Tibial nerve (tissue), 4 donors: ENCODE results near the gene SFI1. TPM values are rescaled to one million over a fixed set of nuclear protein-coding genes. Genes with fewer than 3 reads are reported as not detected.

Experiments used
- DNase-seq, 2 donors: peaks; one replicate each; pipeline ENCODE4 v3.0.0-alpha.2; 2019; ENCODE audit warnings: low spot score in 2 of 2
- H3K27ac ChIP-seq, 4 donors: fragments of 200-600 bp; sonication (generic) in 3 of 4; one replicate each; pipeline ENCODE4 v1.5.1; 2017 to 2019; ENCODE audit warnings: mild to moderate bottlenecking in 1 of 4
- H3K27me3 ChIP-seq, 2 donors: fragments of 200-600 bp; sonication (generic) in 1 of 2; one replicate each; pipeline versions ENCODE4 v1.5.1 to v1.6.0; 2017 to 2019
- H3K36me3 ChIP-seq, 3 donors: fragments of 200-600 bp; sonication (generic); one replicate each; pipeline ENCODE4 v1.5.1; 2018 to 2019
- H3K4me1 ChIP-seq, 4 donors: fragments of 200-600 bp; sonication (generic) in 3 of 4; one replicate each; pipeline ENCODE4 v1.5.1; 2017 to 2019
- H3K4me3 ChIP-seq, 4 donors: fragments of 200-600 bp; sonication (generic) in 3 of 4; one replicate each; pipeline ENCODE4 v1.5.1; 2017 to 2019; ENCODE audit warnings: mild to moderate bottlenecking in 1 of 4, moderate library complexity in 1 of 4
- H3K9me3 ChIP-seq, 4 donors: fragments of 200-600 bp; sonication (generic) in 3 of 4; one replicate each; pipeline ENCODE4 v1.5.1; 2017 to 2019
- EP300 ChIP-seq, 2 donors: sonication (generic); formaldehyde crosslinking; IDR thresholded peaks; one replicate each; pipeline ENCODE4 v1.6.1; 2017; ENCODE audit warnings: antibody characterized with exemption in 2 of 2, mild to moderate bottlenecking in 1 of 2
- POLR2A ChIP-seq, 2 donors: fragments of 450-650 bp; IDR thresholded peaks; one replicate each; pipeline ENCODE4 v1.6.1; 2017; ENCODE audit warnings: antibody characterized with exemption in 2 of 2, mild to moderate bottlenecking in 2 of 2, moderate library complexity in 2 of 2
- WGBS, 2 donors: methylation state at CpG; one replicate each; pipeline ENCODE4 v1.1.5; 2018; 5-methylcytosine and 5-hydroxymethylcytosine counted together
- total RNA-seq, 4 donors: library from RNA; depleted of rRNA; stranded (reverse); fragments of >200 nt; gene quantifications; one replicate each; pipeline ENCODE4 v1.1.0, GENCODE V29; 2016
- TF ChIP-seq, protein P1 (sequence below), 5 experiments: fragments of 200-600 bp in 3 of 5; fragments of 450-650 bp in 2 of 5; sonication (generic) in 3 of 5; IDR thresholded peaks; one replicate each; pipeline ENCODE4 v1.5.1; 2016 to 2019; ENCODE audit warnings: antibody characterized with exemption in 5 of 5, mild to moderate bottlenecking in 3 of 5, moderate library complexity in 2 of 5

Gene SFI1
- total RNA-seq, 4 donors from 2014 or later, result 30.4 to 66.9 (median 49.5) TPM

DNA sequence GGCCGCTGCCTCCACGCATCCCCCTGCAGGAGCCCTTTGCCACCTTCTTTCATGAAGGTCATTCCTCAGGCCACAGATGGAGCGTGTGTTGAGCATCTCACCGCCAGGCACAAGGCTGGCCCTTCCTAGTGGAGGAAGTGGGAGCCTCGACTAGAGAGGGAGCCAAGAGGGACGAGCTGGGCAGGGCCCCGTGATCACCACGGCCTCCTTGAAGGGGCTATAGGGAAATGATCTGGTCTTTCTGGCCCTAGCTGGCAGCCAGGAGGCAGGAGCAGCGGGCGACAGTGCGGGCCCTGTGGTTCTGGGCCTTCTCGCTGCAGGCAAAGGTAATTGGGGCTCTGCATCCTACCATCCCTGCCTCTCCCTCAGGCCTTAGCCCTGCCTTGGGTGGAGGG is 116.6 kb downstream of the SFI1 start:
- DNase-seq, result no peak
- WGBS, 2 donors, result 77 to 78% methylated on average over 12 of the region's 12 CpGs

DNA sequence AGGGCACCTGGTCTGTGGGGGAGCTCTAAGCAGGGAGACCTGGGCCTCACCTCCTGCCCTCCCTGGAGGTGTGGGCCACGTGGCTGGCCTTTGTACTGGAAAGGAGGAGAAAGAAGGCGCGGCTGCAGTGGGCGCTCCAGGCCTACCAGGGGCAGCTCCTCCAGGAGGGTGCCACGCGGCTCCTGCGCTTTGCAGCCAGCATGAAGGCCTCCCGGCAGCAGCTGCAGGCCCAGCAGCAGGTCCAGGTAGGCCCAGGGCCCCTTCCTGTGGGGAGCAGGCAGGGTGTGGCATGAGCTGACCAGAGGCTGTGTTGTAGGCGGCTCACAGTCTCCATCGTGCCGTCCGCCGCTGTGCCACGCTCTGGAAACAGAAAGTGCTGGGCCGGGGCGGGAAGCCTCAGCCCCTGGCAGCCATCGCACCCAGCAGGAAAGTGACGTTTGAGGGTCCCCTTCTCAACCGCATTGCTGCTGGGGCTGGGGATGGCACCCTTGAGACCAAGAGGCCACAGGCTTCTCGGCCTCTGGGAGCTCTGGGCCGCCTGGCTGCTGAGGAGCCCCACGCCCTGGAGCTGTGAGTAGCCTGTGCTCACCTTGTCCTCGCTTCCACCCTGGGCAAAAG is 117.1 kb downstream of the SFI1 start:
- Histone ChIP-seq H3K27me3 (no peaks in the 10 kb centered on the region), H3K9me3 (no peaks in the 10 kb centered on the region), H3K36me3 (peaks cover 0 to 70% (median 0%) of the 10 kb centered on the region in 3 donors), H3K27ac (no peak overlapping the region), H3K4me1 (peaks cover 0 to 26% (median 8%) of the 10 kb centered on the region in 4 donors), H3K4me3 (no peak overlapping the region)
- TF ChIP-seq, protein P1, sequence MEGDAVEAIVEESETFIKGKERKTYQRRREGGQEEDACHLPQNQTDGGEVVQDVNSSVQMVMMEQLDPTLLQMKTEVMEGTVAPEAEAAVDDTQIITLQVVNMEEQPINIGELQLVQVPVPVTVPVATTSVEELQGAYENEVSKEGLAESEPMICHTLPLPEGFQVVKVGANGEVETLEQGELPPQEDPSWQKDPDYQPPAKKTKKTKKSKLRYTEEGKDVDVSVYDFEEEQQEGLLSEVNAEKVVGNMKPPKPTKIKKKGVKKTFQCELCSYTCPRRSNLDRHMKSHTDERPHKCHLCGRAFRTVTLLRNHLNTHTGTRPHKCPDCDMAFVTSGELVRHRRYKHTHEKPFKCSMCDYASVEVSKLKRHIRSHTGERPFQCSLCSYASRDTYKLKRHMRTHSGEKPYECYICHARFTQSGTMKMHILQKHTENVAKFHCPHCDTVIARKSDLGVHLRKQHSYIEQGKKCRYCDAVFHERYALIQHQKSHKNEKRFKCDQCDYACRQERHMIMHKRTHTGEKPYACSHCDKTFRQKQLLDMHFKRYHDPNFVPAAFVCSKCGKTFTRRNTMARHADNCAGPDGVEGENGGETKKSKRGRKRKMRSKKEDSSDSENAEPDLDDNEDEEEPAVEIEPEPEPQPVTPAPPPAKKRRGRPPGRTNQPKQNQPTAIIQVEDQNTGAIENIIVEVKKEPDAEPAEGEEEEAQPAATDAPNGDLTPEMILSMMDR (IDR thresholded peaks at IDR 0.05), result no peak
- TF ChIP-seq EP300 (IDR thresholded peaks at IDR 0.05) (no peak), POLR2A (IDR thresholded peaks at IDR 0.05) (no peak)
- no peak for DNase-seq
- 85 to 94% methylated on average over 4 to 15 of the region's 23 CpGs for WGBS, 2 donors

More for the DNA sequence above, 116.6 kb downstream of the SFI1 start:
- H3K27me3 ChIP-seq, result no peaks in the 10 kb centered on the region
- no peaks in the 10 kb centered on the region for H3K9me3 ChIP-seq
- H3K36me3 ChIP-seq, result peaks cover 0 to 70% (median 0%) of the 10 kb centered on the region in 3 donors
- TF ChIP-seq, protein P1 (IDR thresholded peaks at IDR 0.05), result no peak
- TF ChIP-seq EP300 (IDR thresholded peaks at IDR 0.05), result no peak
- no peak for TF ChIP-seq POLR2A (IDR thresholded peaks at IDR 0.05)
- no peak overlapping the region for H3K27ac ChIP-seq
- no peak overlapping the region for H3K4me3 ChIP-seq
- peaks cover 0 to 26% (median 8%) of the 10 kb centered on the region in 4 donors for H3K4me1 ChIP-seq

DNA sequence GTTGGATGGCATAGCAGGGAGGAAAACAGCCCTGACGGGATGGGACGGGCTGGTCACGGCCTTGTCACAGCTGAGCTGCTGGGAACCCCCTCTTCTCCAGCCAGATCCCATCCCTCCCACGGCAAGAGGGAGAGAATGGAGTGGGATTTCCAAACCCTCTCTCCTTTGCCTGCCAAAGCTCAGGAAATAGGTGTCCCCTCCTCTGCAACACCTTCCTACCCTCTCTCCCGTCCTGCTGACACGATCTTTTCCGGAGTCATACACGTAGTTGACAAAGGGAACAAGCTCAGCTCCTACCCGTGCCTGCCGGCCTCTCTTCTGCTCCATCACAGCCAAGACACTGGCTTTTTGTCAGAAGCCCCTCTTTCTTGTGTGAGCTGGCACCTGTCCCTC is 117.6 kb downstream of the SFI1 start:
- Histone ChIP-seq H3K27ac (peak overlapping the region in 1 of 4 donors; percentile 52), H3K9me3 (no peaks in the 10 kb centered on the region), H3K4me1 (peaks cover 0 to 26% (median 8%) of the 10 kb centered on the region in 4 donors), H3K36me3 (peaks cover 0 to 70% (median 0%) of the 10 kb centered on the region in 3 donors), H3K4me3 (no peak overlapping the region), H3K27me3 (no peaks in the 10 kb centered on the region)
- TF ChIP-seq EP300 (IDR thresholded peaks at IDR 0.05) (no peak), POLR2A (IDR thresholded peaks at IDR 0.05) (no peak)
- TF ChIP-seq, protein P1 (IDR thresholded peaks at IDR 0.05), result no peak
- WGBS, 2 donors, result 73 to 77% methylated on average over 10 of the region's 10 CpGs
- no peak for DNase-seq

DNA sequence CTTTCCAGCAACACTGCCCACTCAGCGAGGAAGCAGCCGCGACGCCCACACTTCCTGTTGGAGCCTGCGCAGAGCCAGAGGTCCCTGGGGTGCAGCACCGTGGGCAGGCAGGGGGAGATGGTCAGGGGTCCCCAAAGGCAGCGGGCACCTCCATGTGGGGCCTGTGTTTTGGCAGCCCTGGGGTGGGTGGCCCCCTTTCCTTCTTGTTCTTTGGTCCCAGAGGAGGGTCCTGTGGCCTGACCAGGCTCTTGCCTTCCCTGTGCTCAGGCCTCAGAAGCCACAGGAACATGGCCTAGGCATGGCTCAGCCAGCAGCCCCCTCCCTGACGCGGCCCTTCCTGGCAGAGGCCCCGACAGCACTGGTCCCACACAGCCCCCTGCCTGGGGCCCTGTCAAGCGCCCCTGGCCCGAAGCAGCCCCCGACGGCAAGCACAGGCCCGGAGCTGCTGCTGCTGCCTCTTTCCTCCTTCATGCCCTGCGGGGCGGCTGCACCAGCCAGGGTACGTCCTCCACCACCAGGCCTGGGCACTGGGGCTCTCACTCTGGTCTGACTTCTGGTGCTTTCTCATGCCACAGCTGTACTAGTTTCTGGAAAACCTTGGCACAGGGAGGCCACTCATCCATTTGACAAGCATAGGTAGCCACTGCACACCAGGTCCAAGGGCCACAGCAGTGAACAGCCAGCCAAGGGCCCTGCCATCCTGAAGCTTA is 118.6 kb downstream of the SFI1 start:
- Histone ChIP-seq H3K4me1 (peaks cover 0 to 26% (median 8%) of the 10 kb centered on the region in 4 donors), H3K27ac (peak overlapping the region in 3 of 4 donors; percentile 40 to 52 (median 50)), H3K9me3 (no peaks in the 10 kb centered on the region), H3K27me3 (no peaks in the 10 kb centered on the region), H3K4me3 (no peak overlapping the region), H3K36me3 (peaks cover 0 to 70% (median 0%) of the 10 kb centered on the region in 3 donors)
- TF ChIP-seq POLR2A (IDR thresholded peaks at IDR 0.05) (no peak), EP300 (IDR thresholded peaks at IDR 0.05) (no peak)
- TF ChIP-seq, protein P1 (IDR thresholded peaks at IDR 0.05), result no peak
- 38 to 50% methylated on average over 10 to 15 of the region's 18 CpGs for WGBS, 2 donors
- DNase-seq, result no peak

DNA sequence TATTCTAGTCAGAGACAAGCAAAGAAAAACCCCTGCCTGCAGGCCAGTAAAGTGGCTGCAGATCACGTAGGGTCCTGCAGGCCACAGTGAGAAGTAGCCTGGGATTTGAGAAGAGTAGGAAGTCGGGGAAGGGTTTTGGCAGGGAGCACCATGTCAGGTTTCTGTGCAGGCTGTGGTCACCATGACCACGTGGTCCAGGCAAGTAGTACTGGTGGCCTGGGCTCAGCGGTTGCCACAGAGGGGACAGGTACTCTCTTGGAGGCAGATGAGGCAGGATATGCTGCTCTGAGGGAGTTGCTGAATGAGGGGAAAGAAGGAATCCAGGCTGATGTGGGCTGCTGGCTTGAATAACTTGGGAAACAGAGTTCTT is 119.1 kb downstream of the SFI1 start:
- H3K4me1 ChIP-seq, result peaks cover 0 to 26% (median 8%) of the 10 kb centered on the region in 4 donors
- H3K36me3 ChIP-seq, result peaks cover 0 to 70% (median 0%) of the 10 kb centered on the region in 3 donors
- no peak for DNase-seq
- no peak for TF ChIP-seq EP300 (IDR thresholded peaks at IDR 0.05)
- no peak for TF ChIP-seq POLR2A (IDR thresholded peaks at IDR 0.05)
- TF ChIP-seq, protein P1 (IDR thresholded peaks at IDR 0.05), result no peak
- H3K27ac ChIP-seq, result peak overlapping the region in 2 of 4 donors; percentile 27 to 30
- WGBS, 2 donors, result 56 to 67% methylated on average over 4 of the region's 4 CpGs
- no peak overlapping the region for H3K4me3 ChIP-seq
- H3K9me3 ChIP-seq, result no peaks in the 10 kb centered on the region
- no peaks in the 10 kb centered on the region for H3K27me3 ChIP-seq
